Stimulated activated CD4-positive, alpha-beta T cell treated with anti-CD3 and anti-CD28 coated beads, Interleukin-15, amount 100 ng/mL, for 24 hours (primary cell): ENCODE measurements around the gene ARHGEF12.
A peak's percentile ranks its signal among the peaks of the same experiment; 100 is the strongest.

Experiments
- DNase-seq: peaks from one replicate; pipeline ENCODE4 v3.0.0-alpha.2; 2020

The ARHGEF12 gene

GRCh38 chr11:120335908-120336640, at the start of gene ARHGEF12:
TSS of gene ARHGEF12 (plus strand) at chr11:120336413. CDS start at chr11:120337244, 831 bp downstream.
- DNase-seq, result peak; percentile 90

- no peak for DNase-seq
Observed at GRCh38 chr11:120288021-120288420, 48.2 kb upstream of the ARHGEF12 start.

GRCh38 chr11:120289426-120289825, 46.8 kb upstream of the ARHGEF12 start:
- DNase-seq, result no peak

- no peak for DNase-seq
Observed at GRCh38 chr11:120290956-120291355, 45.3 kb upstream of the ARHGEF12 start.

GRCh38 chr11:120293038-120293800, 43.0 kb upstream of the ARHGEF12 start:
- no peak for DNase-seq

GRCh38 chr11:120294096-120294495, 42.1 kb upstream of the ARHGEF12 start:
- DNase-seq, result no peak

GRCh38 chr11:120295099-120295498, 41.1 kb upstream of the ARHGEF12 start:
- no peak for DNase-seq

- DNase-seq, result no peak
Observed at GRCh38 chr11:120296554-120296953, 39.7 kb upstream of the ARHGEF12 start.

GRCh38 chr11:120298461-120298860, 37.8 kb upstream of the ARHGEF12 start:
- DNase-seq, result no peak

GRCh38 chr11:120302001-120302805, 34.0 kb upstream of the ARHGEF12 start:
- no peak for DNase-seq

- DNase-seq, result peak; percentile 69
Observed at GRCh38 chr11:120303004-120303637, 33.1 kb upstream of the ARHGEF12 start.

GRCh38 chr11:120304526-120304925, 31.7 kb upstream of the ARHGEF12 start:
- DNase-seq, result no peak

GRCh38 chr11:120305286-120305685, 30.9 kb upstream of the ARHGEF12 start:
- DNase-seq, result no peak

- DNase-seq, result no peak
Observed at GRCh38 chr11:120306519-120307242, 29.5 kb upstream of the ARHGEF12 start.

GRCh38 chr11:120307476-120307875, 28.7 kb upstream of the ARHGEF12 start:
- DNase-seq, result no peak

GRCh38 chr11:120308081-120308480, 28.1 kb upstream of the ARHGEF12 start:
- DNase-seq, result no peak

GRCh38 chr11:120310870-120311269, 25.3 kb upstream of the ARHGEF12 start:
- no peak for DNase-seq

- no peak for DNase-seq
Observed at GRCh38 chr11:120314861-120315260, 21.4 kb upstream of the ARHGEF12 start.

- DNase-seq, result no peak
Observed at GRCh38 chr11:120316880-120317688, 19.1 kb upstream of the ARHGEF12 start.

- no peak for DNase-seq
Observed at GRCh38 chr11:120317689-120318480, 18.3 kb upstream of the ARHGEF12 start.
